Kidney capillary endothelial cell (primary cell): ENCODE data around the gene SNRPD3.

Experiments used
- DNase-seq: peaks from one replicate; pipeline ENCODE4 v3.0.0-alpha.2; 2018; ENCODE audit warnings: low spot score

SNRPD3 gene

DNA sequence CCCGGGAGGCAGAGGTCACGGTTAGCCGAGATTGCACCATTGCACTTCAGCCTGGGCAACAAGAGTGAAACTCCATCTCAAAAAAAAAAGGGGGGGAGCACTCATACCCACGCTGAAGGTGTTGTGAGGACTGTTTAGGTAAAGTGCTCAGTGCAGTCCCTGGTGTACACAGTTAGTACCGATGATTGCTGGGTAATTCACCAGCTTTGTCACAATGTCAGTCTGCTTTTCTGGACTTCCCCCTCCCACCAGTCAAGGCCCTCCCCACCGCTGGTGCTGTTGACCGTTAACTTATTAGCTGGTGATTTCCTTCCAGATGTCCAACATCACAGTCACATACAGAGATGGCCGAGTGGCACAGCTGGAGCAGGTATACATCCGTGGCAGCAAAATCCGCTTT is 11.9 kb downstream of the SNRPD3 start:
- no peak for DNase-seq

DNA sequence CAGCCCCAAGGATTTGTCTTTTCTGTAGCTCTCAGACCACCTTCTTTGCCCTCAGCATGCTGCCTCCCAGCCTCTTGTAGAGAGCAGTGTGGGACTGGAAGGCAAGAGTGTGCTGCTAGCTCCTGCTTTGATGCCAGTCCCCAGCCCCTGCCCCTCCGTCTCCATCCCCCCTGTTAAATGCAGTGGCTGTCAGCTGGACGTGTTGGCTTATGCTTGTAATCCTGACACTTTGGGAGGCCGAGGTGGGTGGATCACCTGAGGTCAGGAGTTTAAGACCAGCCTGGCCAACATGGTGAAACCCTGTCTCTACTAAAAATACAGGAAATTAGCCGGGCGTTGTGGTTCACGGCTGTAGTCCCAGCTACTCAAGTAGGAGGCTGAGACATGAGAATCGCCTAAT is 15.5 kb downstream of the SNRPD3 start:
- DNase-seq = no peak

DNA sequence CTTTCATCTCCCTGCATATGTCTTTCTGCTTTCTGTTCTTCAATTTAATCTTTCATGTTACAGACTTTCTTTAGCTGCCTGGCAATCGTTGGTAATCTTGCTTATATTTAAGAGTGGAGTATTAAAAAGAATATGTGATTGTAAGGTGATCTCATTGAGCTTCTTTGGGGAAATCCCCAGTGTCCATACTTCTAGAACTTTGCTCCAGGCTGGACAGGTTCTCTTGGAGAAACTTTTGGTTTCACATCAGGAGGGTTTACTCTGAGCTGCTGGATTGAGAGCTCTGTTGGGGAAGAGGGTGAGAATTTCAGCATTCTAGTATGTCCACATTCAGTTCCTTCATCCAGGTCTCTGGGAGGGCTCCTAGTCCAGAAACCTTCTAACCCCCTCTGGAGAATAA is 21.0 kb downstream of the SNRPD3 start:
- no peak for DNase-seq

DNA sequence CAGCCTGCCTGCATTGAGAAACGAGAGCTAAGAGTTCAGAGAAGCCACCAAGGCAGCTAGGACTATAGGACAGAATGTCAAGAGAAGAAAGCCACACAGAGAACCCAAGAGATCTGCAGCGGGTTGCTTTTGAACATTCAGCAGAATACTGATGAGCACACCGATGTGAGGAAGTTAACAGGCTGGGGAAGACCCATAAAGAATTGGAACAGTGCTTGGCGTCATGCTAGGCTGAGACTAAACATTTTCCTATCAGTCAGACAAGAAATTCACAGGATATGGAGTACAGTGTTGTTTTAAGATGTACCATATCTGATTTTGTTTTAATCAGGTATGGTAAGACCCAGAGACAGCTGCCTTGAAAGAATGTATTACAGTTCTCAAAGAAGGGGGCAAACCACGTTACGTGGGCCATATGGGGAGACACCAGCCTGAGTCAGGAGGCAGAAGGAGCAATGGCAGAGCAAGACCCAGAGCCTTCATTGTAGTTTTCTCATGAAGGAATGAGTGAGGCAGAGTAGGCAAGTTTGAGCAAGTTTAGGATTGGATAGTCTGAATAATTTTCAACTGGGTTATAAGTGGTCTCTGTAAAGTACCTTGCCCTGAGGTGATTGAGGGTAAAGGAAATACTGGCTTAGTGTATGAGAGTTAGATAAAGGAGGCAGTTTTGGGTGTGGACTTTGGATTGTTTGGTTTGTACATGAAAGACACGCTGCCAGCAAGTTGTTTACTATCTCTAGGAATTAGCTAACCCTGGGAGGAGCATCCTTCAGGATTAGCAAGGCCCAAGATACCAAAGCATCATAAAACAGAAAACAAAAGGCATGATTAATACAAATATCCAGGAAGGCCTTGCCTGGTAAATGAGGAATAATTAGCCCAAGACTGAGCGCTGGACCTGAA is 22.8 kb downstream of the SNRPD3 start:
- no peak for DNase-seq

DNA sequence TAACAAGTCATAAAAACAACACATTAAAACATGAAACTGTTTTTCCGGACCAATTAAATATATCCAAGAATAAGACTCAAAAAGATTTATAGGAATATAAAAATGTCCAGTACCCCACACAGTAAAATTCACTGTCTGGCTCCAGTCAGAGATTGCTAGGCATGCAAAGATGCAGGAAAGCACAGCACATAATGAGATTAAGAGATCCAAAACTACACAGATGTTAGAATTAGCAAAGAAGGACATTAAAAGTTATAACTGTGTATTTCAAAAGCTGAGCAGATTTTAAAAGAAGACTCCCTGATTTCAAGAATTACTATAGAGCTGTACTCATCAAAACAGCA is 23.4 kb downstream of the SNRPD3 start:
- DNase-seq = no peak

DNA sequence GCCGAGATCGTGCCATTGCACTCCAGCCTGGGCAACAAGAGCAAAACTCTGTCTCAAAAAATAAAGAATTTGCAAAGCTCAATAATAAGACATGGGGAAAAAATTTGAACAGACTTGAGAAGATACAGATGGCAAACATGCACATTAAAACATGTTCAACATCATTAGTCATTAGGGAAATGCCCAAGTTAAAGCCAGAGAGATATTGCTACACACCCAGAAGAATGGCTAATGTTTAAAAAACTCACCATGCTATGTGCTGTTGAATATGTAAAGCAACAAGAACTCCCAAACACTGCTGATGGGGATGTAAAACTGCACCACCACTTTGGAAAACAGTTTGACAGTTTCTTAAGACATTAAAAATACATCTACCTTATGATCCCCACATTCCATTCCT is 24.5 kb downstream of the SNRPD3 start:
- DNase-seq = no peak

DNA sequence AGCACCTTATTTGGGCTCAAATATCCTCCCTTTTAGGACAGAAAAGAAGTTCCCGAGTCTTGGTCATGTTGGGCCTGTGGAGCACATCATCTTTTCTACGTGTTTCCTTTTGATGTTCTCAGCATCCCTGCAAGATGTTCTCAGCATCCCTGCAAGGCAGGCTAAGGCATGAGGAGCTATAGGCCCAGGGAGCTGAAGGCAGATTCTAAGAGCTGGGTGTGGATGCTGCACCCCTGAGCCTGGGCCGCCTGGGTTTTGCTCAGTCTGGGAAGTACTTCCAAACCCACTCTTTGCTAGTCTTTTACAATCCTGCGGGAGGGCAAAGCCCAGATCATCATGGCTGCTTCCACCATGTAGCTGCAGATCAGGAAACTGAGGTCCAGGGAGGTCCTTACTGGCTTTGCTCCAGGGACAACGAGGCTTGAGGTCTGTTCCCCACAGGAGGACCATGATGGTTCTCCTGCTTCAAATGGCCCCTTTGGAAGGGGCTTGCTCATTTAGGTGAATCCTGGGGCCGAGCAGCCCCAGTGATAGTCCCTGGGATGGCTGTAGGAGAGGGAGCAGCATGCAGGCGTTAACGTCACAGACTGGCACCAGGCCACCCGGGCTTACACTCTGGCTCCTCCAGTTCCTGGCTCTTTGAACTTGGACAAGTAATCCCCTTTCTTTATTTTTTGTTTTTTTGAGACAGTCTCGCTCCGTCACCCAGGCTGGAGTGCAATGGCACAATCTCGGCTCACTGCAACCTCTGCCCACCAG is 26.4 kb downstream of the SNRPD3 start:
- no peak for DNase-seq

DNA sequence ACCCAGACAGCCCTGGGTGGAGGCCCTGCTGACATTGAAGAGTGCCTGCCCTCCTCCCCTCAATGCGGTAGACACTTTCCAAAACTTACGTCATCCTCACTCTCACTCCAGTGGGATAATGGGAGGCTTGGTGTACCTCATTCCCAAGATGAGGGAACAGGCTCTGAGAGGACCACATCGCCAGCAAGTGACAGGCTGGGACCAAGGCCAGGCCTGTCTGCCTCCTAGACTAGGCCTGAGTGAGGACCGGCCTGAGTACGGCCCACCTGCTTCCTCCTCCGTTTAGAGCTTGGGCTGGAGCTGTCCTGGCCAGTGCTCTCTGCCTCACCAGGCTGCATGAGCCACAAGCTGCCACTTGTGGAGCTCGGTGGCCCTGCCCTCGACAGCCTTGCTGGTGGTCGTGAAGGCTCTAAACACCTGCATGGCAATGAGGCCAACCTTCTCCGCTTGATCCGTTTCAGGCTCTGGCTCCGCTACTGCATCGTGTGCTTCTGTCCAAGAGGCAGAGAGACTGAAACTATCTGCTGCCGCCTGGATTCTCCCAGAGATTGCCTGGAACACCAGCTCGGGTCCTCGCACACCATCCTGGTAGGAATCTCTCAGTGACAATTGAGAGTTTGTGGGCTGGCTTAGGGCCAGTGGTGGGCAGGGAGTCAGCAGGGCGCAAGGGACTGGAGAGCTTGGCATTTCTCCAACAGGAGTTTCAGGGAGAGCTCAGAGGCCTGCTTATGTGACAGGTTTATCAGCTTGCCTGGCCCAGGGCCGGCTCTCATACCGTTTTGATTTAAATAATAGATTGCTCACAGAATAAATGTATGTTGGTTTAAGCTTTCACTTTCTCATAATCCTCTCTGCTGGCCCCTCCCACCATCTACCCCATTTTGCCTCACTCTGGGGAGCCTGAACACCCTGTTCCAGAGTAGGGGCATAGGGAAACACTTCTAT is 27.7 kb downstream of the SNRPD3 start:
- DNase-seq = no peak

DNA sequence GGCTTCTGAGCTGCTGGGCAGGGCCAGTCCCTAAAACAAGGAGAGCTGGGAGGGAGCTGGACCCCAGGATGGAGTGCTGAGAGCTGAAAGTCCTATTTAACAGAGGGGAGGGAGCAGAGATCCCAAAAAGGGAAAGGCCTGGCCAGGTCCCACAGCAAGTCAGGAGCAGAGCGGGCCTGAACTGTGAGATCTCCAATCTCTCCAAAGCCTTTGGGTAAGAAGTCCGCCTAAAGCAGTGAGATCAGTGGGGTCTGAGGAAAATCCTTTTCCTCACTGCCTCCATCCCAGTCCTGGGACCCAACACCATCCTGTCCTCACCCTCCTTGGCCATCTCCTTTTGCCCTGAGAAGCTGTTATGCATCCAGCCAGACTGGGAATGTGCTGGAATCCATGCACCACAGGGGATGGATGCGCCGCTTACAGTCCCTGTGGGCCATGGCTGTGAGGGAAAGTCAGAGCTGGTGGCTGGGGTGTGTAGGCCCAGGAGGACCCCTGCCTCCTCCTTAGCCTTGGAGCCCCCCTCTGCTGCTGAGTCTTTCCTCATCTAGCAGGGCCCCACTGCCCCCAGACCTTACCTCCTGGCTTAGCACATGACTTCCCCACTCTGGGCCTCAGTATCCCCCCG is 28.5 kb downstream of the SNRPD3 start:
- no peak for DNase-seq

DNA sequence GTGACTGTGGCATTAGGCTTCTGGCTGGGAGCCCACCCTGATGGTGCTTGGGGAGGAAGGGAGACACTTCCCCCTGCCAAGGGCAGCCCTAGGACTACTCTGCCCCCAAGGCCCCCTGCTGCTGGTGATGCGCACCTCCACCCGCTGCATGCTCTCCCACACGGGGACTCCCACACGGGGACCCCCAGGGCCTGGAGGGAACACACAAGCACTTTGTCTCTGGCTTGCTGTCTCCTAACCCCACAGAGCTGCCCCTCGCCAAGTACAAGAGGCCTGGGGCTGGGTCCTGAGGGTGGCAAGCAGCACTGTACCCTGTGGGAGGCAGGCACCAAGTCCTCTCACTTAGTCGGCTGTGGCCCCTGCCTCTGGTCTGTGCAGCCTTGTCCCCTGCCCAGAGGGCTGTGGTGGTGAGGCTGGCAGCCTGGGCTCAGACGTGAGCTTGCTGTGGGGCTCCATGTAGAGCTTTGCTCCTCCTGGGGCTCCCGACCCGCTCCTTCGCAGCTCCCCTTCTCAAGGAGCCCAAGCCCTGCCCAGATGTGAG is 29.1 kb downstream of the SNRPD3 start:
- DNase-seq = no peak

DNA sequence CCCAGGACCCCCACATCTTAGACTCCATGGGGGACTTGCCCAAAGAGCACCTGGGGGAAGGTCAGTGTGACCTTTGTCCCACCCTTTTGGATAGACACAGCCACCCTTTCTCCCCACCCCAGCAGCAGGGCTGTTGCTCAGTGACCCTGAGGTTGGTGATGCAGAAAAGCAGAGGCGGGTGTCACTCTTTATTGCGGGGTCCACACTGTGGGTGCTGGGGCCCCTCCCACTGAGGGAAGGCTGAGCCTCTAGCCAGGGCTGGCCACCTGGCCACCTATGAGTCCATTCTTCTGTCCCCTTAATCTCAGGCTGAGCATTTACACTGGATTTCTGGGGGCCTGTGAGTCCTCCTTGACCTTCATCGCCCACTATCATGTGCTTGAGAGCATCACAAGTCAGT is 29.7 kb downstream of the SNRPD3 start:
- DNase-seq = no peak

DNA sequence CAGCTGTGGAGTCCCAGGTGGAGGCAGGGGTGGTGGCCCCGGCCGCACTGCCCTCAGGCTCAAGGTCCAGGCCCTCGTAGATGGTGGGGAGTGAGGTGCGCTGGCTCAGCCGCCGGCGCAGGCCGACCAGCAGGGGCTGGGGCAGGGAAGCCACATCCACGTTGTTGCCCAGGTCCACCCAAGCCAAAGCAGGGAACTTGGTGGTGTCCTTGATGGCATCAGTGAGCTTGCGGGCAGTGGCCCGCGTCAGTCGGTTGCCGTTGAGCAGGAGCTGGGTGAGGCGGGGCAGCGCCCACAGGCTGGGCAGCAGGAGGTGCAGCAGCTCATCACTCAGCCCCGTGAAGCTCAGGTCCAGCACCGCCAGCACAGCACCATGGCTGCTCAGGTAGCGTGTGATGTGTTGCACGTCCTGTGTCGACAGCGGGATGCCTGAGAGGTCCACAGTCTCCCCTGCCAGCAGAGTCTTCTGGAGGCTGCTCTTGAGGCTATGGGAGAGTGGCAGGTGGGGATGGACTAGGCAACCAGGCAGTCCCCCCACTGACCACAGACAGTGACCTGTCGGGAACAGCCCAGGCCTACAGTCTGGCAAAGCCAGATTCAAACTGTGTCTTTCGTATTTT is 30.2 kb downstream of the SNRPD3 start:
- no peak for DNase-seq

DNA sequence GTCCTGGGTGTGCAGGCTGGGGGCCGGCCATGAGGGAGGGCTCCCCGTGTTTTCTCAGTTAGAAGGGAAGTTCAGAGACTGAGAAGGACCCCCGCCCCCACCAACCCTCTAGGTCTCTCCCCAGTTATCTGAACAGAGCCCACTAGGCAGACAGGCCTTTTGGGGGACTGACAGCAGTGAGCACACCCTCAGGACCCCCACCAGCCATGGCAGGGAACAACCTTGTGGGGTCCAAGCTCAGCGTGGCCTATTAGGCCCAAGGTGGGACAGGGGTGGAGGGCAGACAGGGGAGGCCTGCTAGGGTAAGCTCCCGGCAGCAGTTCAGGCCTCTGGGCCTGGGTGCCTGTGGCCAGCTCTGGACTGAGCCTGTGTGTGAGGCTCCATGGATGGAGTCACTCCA is 31.5 kb downstream of the SNRPD3 start:
- DNase-seq = no peak

DNA sequence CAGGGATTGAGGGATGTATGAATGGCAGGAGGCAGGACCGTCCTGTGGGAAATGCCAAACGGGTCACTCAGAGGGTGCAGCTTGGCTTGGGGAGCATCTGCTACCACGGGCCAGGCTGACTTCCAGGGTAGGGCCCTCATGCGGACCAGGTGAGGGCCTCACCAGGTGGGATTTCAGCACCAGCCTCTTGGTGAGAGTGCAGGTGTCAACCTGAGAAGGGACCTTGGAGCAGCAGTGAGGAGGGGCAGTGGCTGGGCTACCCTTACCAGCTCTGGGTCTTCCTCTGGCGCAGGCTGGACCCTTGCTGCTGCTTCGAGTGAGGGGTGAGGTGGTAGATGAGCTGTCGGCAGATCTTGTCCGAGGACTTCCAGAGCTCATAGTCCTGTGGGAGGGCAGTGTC is 32.1 kb downstream of the SNRPD3 start:
- DNase-seq = no peak

DNA sequence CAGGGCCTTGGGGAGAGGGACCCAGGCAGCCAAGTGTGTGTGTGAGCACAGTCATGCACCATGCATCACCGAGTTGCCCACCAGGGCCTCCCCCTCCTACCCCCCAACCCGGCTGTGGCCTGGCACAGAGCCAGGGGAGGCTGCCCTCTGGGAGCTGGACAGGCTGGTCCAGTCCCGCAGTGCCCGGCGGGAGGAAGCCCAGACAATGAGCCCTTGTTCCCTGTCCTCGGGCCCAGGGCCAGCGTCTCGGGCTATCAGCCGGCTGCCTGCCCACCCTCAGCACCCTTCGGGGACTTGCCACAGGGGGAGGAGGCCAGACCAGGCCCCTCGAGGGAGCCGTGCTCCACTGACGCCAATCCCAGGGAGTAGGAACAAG is 32.6 kb downstream of the SNRPD3 start:
- no peak for DNase-seq

DNA sequence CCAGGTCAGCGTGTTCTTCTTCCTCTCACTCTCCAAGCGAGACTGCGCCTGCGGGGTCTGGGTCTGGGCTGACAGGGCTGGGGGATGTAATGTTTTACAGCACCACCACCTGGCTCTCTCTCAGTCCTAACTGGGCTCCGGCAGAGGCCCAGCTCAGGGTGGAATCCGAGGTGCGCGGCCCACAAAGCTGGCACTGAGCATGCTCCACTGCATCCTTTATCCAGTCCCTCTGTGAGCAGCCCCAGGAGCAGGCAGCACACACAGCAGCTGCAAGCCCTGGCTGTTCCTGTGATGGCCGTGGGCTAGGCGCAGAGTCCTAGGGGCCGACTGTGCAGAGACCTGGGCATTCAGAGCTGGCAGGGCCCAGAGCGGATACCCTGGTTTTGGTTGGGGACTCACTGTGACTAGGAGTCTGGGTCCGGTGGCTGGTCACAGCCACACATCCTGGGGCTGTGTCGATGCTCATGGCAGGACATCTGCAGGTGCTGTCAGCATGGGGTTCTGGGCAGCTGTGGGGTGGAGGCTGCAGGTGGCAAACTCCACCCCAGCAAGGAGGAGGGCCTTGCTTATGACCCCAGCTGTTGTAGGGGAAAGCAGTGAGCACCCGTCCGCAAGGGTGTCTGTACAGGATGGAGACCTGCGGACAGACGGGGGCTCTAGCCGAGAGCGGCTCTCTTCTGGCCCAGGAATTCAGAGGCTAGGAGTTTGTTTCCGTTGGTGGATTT is 33.1 kb downstream of the SNRPD3 start:
- DNase-seq = no peak

DNA sequence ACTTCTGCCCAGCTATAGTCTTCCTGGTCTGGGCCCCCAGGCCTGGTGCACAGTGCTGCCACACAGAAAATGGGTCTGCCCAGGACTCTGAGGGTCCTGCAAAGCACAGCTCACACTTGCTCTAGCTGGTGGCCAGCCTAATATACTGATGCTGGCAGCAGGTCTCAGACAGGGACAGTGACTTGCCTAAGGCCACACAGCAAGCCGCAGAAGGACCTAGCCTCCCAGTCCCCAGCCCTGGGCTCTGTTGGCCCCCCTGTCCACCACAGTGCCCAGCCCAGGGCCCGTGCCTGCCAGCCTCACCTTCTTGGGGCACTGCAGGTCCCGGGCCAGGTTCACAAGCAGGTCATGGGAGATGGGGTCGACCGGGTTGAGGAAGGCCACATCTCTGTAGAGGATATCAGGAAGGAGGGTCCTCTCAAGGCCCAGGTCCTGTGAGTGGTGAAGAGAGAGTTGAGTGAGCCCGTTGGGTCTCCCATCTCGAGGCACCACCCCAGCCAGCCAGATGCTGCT is 33.8 kb downstream of the SNRPD3 start:
- no peak for DNase-seq

DNA sequence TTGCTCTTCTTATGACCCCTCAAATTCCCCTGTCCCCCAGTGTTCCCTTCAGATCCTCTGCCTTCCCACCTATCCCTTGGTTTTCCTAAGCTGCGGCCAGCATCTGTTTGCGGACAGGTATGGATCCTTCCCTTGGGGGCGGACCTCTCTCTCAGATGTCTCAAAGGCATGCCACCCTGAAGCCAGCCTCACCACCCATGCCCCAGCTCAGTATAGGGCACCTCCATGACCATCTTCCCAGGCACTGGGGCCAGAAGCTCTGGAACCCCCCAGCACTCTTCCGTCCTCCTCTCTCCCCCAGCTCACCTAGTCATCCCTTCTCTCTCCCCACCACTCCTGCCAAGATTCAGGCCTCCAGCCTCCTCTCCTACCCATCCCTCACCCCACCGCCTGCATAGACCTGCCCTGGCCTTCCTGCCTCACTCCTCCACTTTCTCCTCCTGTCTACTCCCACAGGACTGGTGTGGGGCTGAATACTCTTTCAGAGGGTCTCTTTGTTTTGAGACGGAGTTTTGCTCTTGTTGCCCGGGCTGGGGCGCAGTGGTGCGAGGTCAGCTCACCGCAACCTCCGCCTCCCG is 34.9 kb downstream of the SNRPD3 start:
- DNase-seq = no peak

DNA sequence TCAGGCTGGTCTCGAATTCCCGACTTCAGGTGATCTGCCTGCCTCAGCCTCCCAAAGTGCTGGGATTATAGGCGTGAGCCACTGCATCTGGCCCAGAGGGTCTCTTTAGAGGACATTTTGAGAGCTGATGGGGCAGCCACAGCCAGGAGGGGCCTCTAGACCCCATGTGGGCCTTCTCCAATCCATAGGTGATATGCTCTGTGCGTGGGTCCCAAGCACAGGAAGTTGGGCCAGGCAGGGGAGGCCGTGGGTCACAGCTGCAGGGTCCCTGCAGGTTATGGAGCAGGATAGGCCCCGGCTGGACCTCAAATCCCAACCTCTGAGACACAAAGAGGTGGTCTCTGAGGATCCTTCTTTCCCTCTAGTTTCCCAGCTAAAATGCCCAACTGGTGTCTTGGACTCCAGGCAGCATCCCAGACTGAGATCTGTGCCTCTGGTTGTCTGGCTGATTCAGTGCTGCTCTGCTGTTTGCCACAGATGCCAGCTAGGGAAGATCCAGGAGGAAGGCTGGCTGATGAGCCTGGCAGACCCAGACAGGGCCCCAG is 35.6 kb downstream of the SNRPD3 start:
- no peak for DNase-seq
